Stimulated activated CD4-positive, alpha-beta T cell treated with anti-CD3 and anti-CD28 coated beads, TNF-alpha, amount 100 ng/mL, for 4 hours (primary cell): ENCODE measurements around the gene S100A16.

Source experiments
- DNase-seq, 3 experiments: peaks; one replicate each; pipeline ENCODE4 v3.0.0-alpha.2; 2020; ENCODE audit warnings: low read depth in 3 of 3

Gene S100A16

GRCh38 chr1:153636312-153636711, 23.4 kb upstream of the S100A16 start:
- no peak for DNase-seq

DNA sequence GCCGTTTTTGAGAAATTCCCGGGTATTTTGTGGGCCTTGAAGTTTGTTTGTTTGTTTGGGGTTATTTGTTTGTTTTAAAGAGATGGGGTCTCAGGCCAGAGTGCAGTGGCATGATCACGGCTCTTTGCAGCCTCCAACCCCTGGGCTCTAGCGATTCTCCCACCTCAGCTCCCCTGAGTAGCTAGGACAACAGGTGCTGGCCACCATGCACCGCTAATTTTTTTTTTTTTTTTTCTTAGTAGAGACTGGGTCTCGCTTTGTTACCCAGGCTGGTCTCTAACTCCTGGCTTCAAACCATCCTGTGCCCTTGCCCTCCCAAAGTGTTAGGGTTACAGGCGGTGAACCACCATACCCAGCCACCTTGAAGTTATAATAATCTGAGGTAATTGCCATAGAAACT, 22.9 kb upstream of the S100A16 start:
- DNase-seq, result no peak

- peak; percentile 92 to 98 (median 94) for DNase-seq
Observed at GRCh38 chr1:153633754-153634665, 21.1 kb upstream of the S100A16 start, which contains the start of gene CHTOP. Gene CHTOP (plus strand): TSS chr1:153634066. CDS start chr1:153636589, 2,523 bp downstream.

DNA sequence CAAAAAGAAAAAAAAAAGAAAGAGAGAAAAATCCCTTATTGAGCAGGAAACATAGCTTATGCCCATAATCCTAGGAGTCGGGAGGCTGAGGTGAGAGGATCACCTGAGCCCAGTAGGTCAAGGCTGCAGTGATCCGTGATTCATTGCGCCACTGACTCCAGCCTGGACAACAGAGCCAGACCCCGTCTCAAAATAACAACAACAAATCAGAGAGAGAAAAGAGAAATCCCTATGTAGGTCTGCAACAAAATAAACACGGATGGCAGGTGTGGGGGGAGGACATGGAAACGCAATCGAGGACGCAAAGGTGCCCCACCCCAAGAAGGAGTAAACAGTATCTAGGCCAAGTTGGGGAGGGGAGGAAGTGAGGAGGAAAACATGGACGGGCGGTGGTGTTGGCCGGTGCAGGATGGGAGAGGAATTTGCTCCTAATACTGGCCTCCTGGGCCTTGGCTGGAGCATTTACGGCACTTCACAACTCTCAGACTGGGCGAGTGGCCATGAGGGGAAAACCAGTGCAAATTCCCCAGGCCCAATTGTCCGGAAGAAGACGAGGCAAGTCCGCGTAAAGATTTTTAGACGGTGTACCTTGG, 20.3 kb upstream of the S100A16 start:
- no peak for DNase-seq

- DNase-seq, result no peak
Observed at GRCh38 chr1:153631047-153632022, 18.4 kb upstream of the S100A16 start.

DNA sequence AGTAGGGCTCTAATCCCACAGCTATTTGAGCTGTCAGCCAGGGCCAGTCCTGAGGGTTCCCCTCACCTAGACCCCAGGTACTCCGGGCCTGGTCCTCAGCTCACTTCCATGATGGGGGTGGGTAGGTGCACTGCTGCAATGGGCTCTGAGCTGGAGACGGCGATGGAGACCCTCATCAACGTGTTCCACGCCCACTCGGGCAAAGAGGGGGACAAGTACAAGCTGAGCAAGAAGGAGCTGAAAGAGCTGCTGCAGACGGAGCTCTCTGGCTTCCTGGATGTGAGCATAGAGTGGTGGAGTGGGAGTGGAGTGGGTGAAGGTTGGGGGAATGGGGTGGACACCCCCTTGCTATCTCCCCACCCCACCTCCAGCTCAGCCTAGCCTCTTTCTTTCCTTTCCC, 17.4 kb upstream of the S100A16 start:
- no peak for DNase-seq

DNA sequence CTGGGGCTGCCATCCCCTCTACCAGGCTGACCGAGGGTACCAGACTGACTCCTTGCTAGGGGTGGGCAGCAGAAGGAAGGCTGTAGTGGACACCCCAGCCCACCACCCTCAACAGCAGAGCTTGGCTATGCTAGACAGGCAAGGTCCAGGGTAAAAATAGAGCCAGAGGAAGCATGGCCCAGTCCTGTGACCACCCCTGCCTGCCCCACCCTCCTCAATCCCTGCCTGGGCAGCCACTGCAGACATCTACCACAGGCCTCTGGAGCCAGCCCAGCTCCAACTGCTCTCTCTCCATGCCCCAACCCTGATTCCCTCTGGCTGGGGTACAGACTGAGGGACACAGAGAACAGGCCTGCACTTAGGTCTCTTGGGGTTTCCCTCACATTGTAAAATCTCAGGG, 17.0 kb upstream of the S100A16 start:
- DNase-seq, result no peak

DNA sequence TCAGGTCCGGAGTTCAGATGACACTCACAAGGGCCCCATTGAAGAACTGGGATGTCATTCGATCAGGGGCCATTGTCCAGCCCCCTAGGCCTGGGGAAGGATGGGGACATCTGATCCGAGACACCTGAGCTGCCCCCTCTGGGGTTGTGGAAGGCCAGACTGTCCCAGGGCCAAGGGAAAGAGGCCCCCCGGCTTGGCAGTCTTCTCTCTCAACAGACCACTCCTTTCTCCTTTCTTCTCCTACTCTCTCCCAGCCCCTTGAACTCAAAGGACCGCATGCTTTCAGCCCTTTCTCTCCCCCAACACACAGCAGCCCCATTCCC, 16.4 kb upstream of the S100A16 start:
- DNase-seq, result no peak

DNA sequence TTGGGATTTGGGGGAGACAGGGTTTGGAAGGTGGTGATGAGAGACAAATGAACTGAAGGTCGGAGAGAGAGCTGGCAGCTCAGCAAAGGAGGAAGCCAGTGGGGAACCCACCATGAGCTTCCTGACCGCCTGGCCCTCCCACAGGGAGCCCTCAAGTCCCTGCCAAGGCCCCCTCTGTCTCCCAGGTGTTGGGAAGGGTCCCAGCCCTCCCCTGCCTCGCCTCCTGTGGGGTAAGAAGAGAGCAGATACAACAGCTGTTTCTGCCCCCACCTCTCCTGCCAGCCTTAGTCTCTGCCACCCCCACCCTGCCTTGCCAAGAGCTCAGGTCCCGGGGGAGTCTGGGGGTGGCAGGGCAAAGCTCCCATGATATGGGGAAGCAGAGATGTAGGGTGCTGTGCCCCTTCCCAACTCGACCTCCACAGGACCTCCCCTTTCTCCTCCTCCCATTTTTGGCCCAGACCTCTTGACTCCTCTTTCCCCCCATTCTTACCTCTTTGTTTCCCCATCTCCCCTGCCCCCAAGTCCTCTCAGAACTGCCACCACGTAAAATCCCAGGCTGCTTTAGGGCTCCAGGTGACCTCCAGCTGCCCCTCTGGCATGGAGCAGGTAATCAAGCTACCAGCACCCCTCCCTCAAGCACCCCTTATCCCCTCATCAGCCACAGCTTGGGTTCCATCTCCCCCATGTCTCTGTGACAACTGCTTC, 15.9 kb upstream of the S100A16 start:
- no peak for DNase-seq

GRCh38 chr1:153627715-153628626, 15.0 kb upstream of the S100A16 start, which contains the start of gene S100A1:
Gene S100A1 (plus strand): TSS chr1:153628434. CDS start chr1:153630522, 2,088 bp downstream.
- no peak for DNase-seq

GRCh38 chr1:153626904-153627714, 14.2 kb upstream of the S100A16 start, which contains the start of gene S100A13:
Gene S100A13 (minus strand): TSS chr1:153627505. CDS start chr1:153626472, 1,033 bp downstream.
- DNase-seq, result no peak

GRCh38 chr1:153626477-153626903, 13.6 kb upstream of the S100A16 start:
- no peak for DNase-seq

GRCh38 chr1:153624965-153625611, 12.2 kb upstream of the S100A16 start:
- no peak for DNase-seq

DNA sequence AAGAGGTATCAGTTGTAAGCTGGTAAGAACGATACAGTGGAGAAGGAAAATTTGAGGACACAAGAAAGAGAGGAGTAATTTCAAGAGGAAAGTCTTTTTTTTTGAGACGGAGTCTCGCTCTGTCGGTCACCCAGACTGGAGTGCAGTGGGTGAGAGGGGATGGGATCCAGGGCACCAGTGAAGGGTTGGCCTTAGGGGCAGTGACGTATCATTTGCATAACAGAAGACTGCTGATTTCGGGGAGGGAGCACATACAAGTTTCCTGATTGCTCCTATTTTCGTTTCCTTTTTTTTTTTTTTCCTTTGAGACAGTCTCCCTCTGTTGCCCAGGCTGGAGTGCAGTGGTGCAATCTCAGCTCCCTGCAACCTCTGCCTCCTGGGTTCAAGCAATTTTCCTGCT, 10.2 kb upstream of the S100A16 start:
- DNase-seq, result no peak

DNA sequence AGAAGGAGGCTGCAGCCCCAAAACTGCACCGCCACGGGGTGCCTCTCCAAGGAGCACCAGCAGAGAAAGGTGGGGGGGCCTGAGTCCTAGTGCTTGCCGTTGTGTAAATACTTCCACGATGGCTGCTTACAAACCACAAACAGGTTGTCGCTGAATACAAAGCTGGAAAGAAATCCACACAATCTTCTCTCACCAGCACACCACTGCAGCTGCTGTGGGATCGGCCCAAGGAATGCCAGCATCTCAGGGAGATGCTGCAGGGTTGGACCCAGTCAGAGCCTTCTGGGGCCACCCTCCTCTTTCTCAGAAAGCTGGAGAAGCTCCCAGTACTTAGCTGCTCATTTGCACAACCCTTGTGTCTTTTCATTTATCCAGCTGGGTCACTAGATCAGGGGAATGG, 6.2 kb upstream of the S100A16 start:
- DNase-seq, result no peak

DNA sequence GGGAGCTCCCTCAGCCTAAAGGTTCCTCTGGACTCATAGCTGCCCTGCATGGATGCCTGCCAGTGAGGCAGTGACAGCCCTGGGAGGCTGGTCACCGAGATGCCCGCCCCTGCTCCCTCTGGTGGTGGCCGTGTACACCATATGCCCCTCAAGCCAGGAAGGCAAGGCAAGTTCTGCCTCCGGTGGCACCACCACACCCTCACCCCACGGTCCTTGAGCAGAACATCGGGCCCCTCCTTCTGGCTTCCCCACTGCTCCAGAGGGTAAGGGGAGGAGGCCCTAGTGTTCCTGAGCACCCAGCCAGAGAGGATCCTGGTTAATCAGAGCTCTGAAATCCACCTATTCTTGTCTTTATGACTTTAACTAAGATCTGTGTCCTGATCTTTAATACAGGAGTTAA, 4.7 kb upstream of the S100A16 start:
- peak in 1 of 3 experiments; percentile 48 for DNase-seq

DNA sequence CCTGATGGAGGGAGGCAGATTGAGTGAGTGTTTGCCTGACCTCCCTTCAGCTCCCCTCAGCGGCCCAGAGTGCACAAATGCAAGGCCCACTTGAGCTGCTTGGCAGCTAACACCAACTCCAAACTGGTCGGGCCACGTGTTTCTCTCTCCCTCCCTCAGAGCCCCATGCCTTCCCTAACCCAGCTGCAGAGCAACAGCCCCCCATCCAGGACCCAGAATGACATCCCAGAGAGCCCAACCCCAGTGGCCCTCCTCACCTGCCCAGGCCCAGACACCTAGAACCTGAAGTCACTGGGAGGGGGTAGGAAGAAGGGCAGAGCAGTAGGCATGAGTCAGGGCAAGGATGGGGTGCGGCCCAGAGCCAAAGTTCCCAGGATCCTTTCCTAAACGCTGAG, 4.0 kb upstream of the S100A16 start:
- no peak for DNase-seq

- no peak for DNase-seq
Observed at GRCh38 chr1:153616144-153616916, 3.4 kb upstream of the S100A16 start, which contains the start of gene S100A14. Gene S100A14 (minus strand): TSS chr1:153616325. CDS start chr1:153615858, 467 bp downstream.
